GM19468 (cell line): Measurements from ENCODE around the gene FNBP1L.

ENCODE experiments used
- ATAC-seq: cut with Tn5 transposase; IDR thresholded peaks from one replicate; pipeline ENCODE4 v1.9.1; 2021; ENCODE audit warnings: mild to moderate bottlenecking, moderate library complexity, moderate number of reproducible peaks; ENCODE audit not compliant: unreplicated experiment; ENCODE audit errors: extremely low read depth

The FNBP1L gene

DNA sequence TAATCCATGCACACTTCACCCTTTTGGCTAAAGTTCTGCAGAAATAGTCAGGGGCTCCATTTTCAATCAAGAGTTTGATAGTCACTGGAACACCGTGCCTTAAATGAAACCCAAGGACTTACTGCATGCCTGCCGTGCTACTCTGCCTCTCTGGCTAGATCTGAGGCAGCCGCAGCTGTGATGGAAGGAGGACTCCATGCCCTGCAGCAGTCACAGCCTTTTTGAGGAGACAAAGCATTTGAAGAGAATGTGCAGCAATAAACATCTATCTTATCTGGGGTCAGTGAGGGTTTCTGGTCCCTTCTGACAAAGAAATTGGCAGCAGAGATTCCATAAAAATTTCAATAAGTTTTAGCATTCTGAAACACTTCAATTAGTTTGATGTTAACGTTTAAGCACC is 155.7 kb downstream of the FNBP1L start:
- no peak for ATAC-seq
